Activated B cell treated with CpG ODN at 0.5 μM for 24 hours (primary cell): Measurements from ENCODE around the gene CNTN4. TPM values are rescaled to one million over a fixed set of nuclear protein-coding genes. Genes with fewer than 3 reads are reported as not detected.

Experiments
- ATAC-seq: fragments of 200-7000 bp; cut with Tn5 transposase; one replicate; pipeline ENCODE4 v1.10.0; 2021; ENCODE audit warnings: low read depth, mild to moderate bottlenecking, moderate library complexity
- CTCF ChIA-PET: fragments of 350-600 bp; sonication (Branson Sonifier 250); formaldehyde crosslinking; loops from one replicate; lab custom pipeline; 2021; ENCODE audit warnings: antibody characterized with exemption; lab: Charles Lee
- POLR2A ChIA-PET: fragments of 350-600 bp; sonication (Branson Sonifier 250); formaldehyde crosslinking; loops from one replicate; lab custom pipeline; 2021; ENCODE audit warnings: antibody characterized with exemption; lab: Charles Lee
- DNase-seq: peaks from one replicate; pipeline ENCODE4 v3.0.0; 2022
- H3K27ac Mint-ChIP-seq: one replicate; pipeline ENCODE4 v1.8.0; 2020; ENCODE audit warnings: mixed read lengths
- H3K27me3 Mint-ChIP-seq: one replicate; pipeline ENCODE4 v1.8.0; 2021; ENCODE audit warnings: mixed read lengths
- H3K36me3 Mint-ChIP-seq: one replicate; pipeline ENCODE4 v1.8.0; 2021; ENCODE audit warnings: low read depth, mixed read lengths
- H3K4me1 Mint-ChIP-seq: one replicate; pipeline ENCODE4 v1.8.0; 2021; ENCODE audit warnings: mixed read lengths
- H3K4me3 Mint-ChIP-seq: one replicate; pipeline ENCODE4 v1.8.0; 2020; ENCODE audit warnings: mild to moderate bottlenecking, mixed read lengths
- H3K9me3 Mint-ChIP-seq: one replicate; pipeline ENCODE4 v1.8.0; 2020; ENCODE audit warnings: mixed read lengths
- CTCF ChIP-seq: fragments of 200-600 bp; IDR thresholded peaks from one replicate; pipeline ENCODE4 v1.8.0; 2022; ENCODE audit warnings: antibody characterized with exemption, mild to moderate bottlenecking
- intact Hi-C: fragments of 100-400 bp; cut with micrococcal nuclease; formaldehyde crosslinking; loops from one replicate; pipeline ENCODE4 v1.15.1; 2024
- total RNA-seq: library from RNA; stranded (reverse); gene quantifications from 2 replicates; pipeline ENCODE4 v1.2.3, GENCODE V29; 2022

CNTN4 gene
- total RNA-seq, 1 donor from 2014 or later = not detected

DNA sequence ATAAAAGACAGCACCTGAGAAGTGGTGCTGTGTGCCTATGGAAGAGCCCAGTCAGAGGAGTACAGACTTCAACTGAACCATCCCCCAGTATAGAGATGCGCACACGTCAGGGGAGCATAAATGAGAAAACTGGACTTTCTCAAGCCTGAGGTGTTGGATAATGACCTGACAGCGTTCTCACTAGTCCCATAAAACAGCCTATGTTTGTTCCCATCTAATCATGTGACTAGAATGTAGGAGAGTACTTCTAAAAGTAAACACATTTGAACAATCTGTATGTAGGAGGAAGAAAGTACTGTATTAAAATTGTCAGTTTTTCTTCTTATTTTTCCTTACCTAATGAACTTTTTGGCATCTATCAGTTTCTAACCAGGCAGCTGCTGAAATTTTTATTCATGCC is 498.9 kb downstream of the CNTN4 start:
- no peaks in the 10 kb centered on the region for H3K4me1 Mint-ChIP-seq
- DNase-seq (no peak), ATAC-seq (no peak)
- ChIA-PET CTCF (no interaction called here), POLR2A (no interaction called here)
- no peak for TF ChIP-seq CTCF
- H3K9me3 Mint-ChIP-seq = no peaks in the 10 kb centered on the region
- H3K4me3 Mint-ChIP-seq = no peak overlapping the region
- no peaks in the 10 kb centered on the region for H3K27me3 Mint-ChIP-seq
- H3K36me3 Mint-ChIP-seq = no peaks in the 10 kb centered on the region
- H3K27ac Mint-ChIP-seq = no peak overlapping the region
- intact Hi-C loops = no loop called here

DNA sequence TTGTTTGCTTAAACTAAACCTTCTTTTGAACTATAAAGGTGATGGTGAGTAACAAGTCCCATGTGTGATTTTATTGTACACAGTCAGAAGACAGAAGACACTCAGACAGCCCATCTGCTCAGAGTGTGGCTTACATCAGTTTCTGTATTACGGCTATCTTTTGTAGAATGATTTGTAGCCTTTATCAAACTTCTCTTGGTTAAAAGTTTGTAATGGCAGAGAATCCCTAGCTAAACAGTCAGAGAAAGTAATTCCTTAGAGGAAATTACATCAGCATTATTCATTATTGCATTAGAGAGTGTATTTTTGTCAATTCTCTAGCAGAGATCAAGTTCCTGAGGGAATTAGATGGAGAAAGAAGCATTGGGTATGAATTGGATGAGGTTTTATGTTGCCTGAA is 500.8 kb downstream of the CNTN4 start:
- POLR2A ChIA-PET = no interaction called here
- Mint-ChIP-seq H3K36me3 (no peaks in the 10 kb centered on the region), H3K27ac (no peak overlapping the region), H3K9me3 (no peaks in the 10 kb centered on the region), H3K27me3 (no peaks in the 10 kb centered on the region), H3K4me3 (no peak overlapping the region), H3K4me1 (no peaks in the 10 kb centered on the region)
- CTCF ChIA-PET = interaction anchor here (0.6 kb wide), 1 partner anchor 1184 kb away, joined by 3 read pairs; no protein-coding TSS in a partner anchor
- DNase-seq (no peak), ATAC-seq (no peak)
- no peak for TF ChIP-seq CTCF
- intact Hi-C loops = no loop called here

DNA sequence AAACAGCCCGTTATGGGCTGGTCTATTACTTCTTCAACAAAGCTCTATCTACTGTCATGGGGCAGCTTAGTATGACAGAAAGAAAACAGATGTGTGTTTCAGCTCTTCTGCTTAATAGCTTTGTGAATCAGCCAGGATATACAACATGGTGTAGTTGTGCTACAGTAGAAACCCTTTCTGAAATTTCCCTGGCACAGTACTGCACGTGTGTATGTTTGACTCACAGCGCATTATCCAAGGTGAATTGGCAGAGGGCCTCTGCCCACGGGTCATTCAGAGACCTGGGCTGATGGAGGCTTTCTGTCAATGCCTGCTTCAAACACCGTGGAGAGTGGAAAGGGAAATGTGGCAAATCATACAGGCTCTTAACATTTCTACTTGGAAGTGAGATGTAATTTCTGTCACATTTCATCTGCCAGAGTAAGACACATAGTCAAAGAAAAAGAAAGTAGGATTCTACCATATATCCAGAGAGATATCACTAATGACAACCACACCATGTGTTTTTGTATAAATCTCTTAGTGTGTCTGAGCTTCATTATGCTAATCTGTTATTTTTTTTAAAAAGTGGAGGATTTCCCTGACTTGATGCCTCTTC is 505.1 kb downstream of the CNTN4 start:
- no peak for ATAC-seq
- Mint-ChIP-seq H3K27me3 (no peaks in the 10 kb centered on the region), H3K36me3 (no peaks in the 10 kb centered on the region), H3K27ac (no peak overlapping the region), H3K4me1 (no peaks in the 10 kb centered on the region), H3K9me3 (no peaks in the 10 kb centered on the region), H3K4me3 (no peak overlapping the region)
- DNase-seq = no peak
- ChIA-PET CTCF (no interaction called here), POLR2A (no interaction called here)
- no peak for TF ChIP-seq CTCF
- intact Hi-C loops = no loop called here

DNA sequence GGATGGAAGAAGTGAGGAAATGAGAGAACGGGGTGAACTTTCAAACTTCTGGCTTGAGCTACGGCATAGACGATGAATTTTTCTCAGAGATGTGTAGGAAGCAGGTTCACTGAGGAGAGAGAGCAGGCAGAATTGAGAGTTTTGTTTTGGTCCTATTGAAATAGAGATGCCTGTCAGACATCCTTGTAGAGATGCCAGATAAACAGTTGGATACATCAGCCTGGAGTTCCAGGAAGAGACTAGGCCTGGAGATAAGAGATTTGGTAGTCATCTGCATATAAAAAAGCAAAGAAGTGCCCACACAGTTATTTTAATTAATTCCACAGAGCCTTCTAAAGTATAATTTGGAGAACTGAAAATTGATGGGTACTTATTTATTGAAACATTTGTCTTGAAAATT is 515.9 kb downstream of the CNTN4 start:
- Mint-ChIP-seq H3K4me3 (no peak overlapping the region), H3K27me3 (no peaks in the 10 kb centered on the region), H3K4me1 (no peaks in the 10 kb centered on the region), H3K27ac (no peak overlapping the region), H3K9me3 (peaks cover 7% of the 10 kb centered on the region), H3K36me3 (no peaks in the 10 kb centered on the region)
- intact Hi-C loops = no loop called here
- POLR2A ChIA-PET = no interaction called here
- ATAC-seq = no peak
- CTCF ChIA-PET = no interaction called here
- no peak for TF ChIP-seq CTCF
- DNase-seq = no peak

DNA sequence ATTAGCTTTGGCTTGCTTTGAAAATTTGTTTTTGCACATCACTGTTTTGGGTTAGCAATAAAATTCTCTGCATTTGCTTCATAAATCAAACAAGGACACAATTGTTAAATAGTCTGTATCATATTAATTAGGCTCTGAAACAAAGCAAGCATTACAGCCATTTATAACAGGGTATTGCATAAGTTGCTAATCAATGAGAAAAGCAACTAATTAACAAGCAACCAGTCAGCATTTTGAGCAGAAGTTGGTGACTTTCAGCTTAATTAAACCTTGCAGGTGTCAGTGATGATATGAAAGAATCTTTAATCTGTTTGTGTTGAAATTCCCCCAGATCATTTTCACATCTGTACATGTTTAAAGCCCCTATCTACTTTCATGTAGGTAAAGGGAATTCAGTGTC is 516.4 kb downstream of the CNTN4 start:
- no peak for DNase-seq
- CTCF ChIA-PET = no interaction called here
- no peaks in the 10 kb centered on the region for H3K36me3 Mint-ChIP-seq
- H3K27me3 Mint-ChIP-seq = no peaks in the 10 kb centered on the region
- H3K9me3 Mint-ChIP-seq = peaks cover 7% of the 10 kb centered on the region
- intact Hi-C loops = no loop called here
- ATAC-seq = no peak
- no peak overlapping the region for H3K4me3 Mint-ChIP-seq
- POLR2A ChIA-PET = no interaction called here
- H3K27ac Mint-ChIP-seq = no peak overlapping the region
- no peak for TF ChIP-seq CTCF
- H3K4me1 Mint-ChIP-seq = no peaks in the 10 kb centered on the region
